Epithelial cell of esophagus (primary cell): ENCODE data around the gene RBMXL2.

Source experiments
- DNase-seq: peaks from one replicate; pipeline ENCODE4 v3.0.0; 2010; ENCODE audit warnings: low read depth
- H3K4me3 ChIP-seq: 2 replicates; pipeline ENCODE4 v1.5.1; 2011; ENCODE audit warnings: mild to moderate bottlenecking, low read length, control low read depth
- TF ChIP-seq, protein P1 (sequence below): IDR thresholded peaks from 2 replicates; pipeline ENCODE4 v1.5.1; 2011; ENCODE audit warnings: low read depth, mild to moderate bottlenecking, low read length, control low read depth, inconsistent platforms; ENCODE audit not compliant: insufficient read depth; ENCODE audit errors: missing control alignments

Gene RBMXL2

DNA sequence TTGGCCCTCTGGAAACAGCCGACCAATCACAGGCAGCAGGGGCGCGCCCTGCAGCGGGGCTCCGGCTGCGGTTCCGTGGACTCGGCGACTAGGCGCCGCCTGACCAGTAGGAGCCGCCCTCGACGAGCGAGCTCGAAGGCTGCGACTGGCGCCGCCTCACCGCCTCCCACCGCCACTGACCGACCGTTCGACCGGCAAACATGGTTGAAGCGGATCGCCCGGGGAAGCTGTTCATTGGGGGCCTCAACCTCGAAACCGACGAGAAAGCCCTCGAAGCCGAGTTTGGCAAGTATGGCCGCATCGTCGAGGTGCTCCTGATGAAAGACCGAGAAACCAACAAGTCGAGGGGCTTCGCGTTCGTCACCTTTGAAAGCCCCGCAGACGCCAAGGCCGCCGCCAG, at the start of gene RBMXL2:
TSS of gene RBMXL2 (plus strand) at position 78 of the 400 bp plus-strand sequence. CDS start at position 201, 123 bp downstream.
- DNase-seq: no peak
- TF ChIP-seq, protein P1, sequence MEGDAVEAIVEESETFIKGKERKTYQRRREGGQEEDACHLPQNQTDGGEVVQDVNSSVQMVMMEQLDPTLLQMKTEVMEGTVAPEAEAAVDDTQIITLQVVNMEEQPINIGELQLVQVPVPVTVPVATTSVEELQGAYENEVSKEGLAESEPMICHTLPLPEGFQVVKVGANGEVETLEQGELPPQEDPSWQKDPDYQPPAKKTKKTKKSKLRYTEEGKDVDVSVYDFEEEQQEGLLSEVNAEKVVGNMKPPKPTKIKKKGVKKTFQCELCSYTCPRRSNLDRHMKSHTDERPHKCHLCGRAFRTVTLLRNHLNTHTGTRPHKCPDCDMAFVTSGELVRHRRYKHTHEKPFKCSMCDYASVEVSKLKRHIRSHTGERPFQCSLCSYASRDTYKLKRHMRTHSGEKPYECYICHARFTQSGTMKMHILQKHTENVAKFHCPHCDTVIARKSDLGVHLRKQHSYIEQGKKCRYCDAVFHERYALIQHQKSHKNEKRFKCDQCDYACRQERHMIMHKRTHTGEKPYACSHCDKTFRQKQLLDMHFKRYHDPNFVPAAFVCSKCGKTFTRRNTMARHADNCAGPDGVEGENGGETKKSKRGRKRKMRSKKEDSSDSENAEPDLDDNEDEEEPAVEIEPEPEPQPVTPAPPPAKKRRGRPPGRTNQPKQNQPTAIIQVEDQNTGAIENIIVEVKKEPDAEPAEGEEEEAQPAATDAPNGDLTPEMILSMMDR: no peak
- no peak within 1 kb of the TSS for H3K4me3 ChIP-seq

DNA sequence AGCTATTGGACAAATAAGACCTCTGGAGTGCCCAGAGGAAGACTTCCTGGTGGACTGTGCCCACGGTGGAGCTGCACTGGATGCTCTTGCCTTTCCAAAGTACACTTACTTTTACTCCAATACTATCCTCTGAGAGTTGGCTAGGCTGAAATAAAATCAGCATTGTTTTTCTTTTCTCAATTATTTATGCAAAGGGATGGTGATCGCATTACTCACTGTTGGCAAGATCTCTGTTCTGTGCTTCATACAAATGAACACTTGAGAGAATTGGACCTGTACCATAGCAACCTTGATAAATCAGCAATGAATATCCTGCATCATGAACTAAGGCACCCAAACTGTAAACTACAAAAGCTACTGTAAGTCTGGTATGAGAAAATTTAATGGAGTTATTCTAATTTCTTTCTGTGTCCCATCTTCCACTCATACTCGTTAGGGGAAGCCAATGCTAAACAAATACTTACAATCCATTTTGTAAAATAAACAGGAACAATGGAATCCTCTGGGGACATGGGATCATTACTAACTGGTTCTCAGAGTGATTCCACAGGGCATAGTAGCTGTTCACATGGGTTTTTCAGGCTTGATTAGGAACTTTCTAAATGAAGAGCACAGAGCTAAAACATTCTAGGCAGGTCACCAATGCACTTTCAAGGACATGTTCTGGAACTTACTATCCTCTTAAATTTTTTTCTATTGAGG, 42.2 kb upstream of the RBMXL2 start:
- DNase-seq: no peak
- TF ChIP-seq, protein P1: no peak

DNA sequence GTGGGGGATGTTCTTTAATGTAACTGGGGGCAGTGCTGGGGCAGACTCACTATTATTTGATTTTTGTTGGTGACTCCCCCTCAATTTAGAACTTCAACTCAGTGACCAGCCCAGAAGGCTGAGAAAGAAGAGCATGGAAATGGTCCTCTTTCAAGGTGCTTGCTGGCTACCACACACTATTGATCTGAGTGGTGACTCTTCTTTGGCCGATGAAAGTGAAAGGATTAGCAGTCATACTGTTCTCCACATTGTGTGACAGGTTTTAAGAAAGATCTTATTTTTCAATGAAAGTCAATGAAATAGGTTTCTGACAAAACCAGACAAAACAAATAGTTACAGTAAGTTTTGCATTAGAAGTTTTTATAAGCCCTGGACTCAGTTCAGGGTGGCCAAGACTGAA, 38.6 kb upstream of the RBMXL2 start:
- DNase-seq: no peak
- no peak overlapping the region for H3K4me3 ChIP-seq
- TF ChIP-seq, protein P1: no peak

More for the DNA sequence above, 42.2 kb upstream of the RBMXL2 start:
- H3K4me3 ChIP-seq: no peak overlapping the region

DNA sequence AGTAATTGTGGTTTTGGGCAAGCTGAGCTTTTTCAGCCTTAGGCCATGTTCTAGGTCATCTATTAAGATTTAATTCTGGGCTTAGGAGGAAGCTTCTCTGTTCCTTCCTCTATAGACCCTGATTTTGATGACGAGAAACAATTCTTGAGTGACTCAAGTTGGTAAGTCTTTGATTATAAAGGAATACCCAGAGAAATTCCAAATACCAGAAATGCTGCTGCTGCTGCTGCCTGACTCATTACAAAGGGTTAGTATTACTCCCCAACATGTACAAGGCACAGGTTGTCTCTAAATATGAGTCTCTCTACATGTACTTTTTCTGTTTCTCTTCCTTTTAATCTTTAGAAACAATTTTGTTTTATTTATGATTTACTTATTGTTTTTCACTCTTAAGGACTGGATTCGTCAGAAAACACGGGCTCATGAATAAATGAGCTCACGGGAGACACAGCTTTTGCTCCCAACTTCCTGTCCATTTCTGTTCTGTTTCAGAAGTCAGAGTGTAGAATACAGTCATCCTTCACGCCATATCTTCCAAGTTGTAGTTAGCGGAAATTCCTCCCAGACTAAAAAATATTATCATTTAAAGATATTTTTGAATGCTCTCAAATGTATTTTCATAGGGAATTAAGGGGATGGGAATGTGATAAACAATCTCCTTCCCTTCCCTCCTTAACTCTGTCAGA, 31.8 kb upstream of the RBMXL2 start:
- TF ChIP-seq, protein P1: no peak
- no peak for DNase-seq
- no peak overlapping the region for H3K4me3 ChIP-seq

DNA sequence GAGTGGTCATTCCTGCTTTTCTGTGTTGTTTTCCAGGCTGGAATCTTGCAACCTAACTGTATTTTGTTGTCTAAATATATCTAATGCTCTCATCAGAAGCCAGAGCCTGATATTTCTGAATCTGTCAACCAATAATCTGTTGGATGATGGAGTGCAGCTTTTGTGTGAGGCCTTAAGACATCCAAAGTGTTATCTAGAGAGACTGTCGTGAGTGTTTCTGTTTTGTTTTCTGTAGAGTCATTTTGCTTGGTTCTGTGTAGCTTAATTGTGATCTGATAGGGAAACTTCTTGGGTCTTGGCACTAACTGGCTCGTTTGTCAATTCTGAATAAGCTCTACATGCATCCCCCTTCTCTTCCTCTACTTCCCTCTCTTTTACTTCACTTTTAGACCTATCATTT, 31.2 kb upstream of the RBMXL2 start:
- TF ChIP-seq, protein P1: no peak
- no peak for DNase-seq
- H3K4me3 ChIP-seq: no peak overlapping the region

DNA sequence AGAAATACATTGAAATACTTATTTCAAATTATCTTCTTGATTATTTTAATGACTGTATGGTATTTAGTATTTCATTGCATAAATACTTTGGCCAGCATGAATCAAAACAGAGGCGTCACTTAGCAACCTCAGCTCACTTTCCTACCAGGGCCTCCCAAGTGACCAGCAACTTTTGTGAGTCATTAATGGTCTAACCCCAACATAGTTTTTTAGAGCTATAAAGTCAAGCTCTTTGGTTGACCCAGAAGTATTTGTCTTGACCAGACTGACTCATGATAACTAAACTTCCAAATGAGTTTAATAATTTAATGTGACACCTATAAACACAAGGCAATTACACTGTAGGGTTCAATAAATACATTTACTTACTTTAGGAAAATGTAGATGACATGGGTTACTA, 27.9 kb upstream of the RBMXL2 start:
- no peak for DNase-seq
- no peak overlapping the region for H3K4me3 ChIP-seq
- TF ChIP-seq, protein P1: no peak
